Neural progenitor cell (in vitro differentiated cells): ENCODE measurements around the gene PDGFRB.

ENCODE experiments used
- CTCF ChIP-seq: fragments of 200-600 bp; sonication (generic); IDR thresholded peaks from 2 replicates; pipeline ENCODE4 v1.5.1; 2017; ENCODE audit warnings: antibody characterized with exemption, mild to moderate bottlenecking
- EZH2phosphoT487 ChIP-seq: fragments of 200-600 bp; sonication (generic); IDR thresholded peaks from 2 replicates; pipeline ENCODE4 v1.6.1; 2017; ENCODE audit warnings: antibody characterized with exemption

GRCh38 chr5:150174285-150174684, 18.6 kb upstream of the PDGFRB start:
- TF ChIP-seq CTCF: no peak
- TF ChIP-seq EZH2phosphoT487: no peak
